ENCODE measurements around the gene MYRIP.

The MYRIP gene

DNA sequence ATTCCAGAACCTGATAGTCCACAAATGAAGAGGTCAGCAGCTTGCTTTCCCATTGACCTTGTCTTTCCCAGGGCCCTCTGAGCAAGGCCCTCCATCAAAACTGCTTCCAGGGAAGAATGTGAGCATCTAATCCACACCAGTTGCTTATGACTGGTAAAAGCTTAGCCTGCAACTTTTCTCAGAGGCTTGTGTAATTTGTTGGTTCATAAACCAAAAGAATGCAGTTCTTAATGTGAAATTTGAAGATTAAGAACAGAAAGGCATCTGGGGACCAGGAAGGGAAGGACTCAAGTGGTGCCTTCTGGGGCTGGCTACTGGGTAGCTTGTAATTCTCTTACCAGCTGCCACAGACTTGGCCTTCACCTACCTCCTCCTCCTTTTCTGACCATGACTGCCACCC is 439.2 kb downstream of the MYRIP start:
- no peak for TF ChIP-seq PAX5 (IDR thresholded peaks at IDR 0.05; ENCODE audit: insufficient read depth, low read length, severe bottlenecking)
- TF ChIP-seq TAF1 (IDR thresholded peaks at IDR 0.05; ENCODE audit: low read depth, low read length) = no peak
- TF ChIP-seq POLR2AphosphoS5 (IDR thresholded peaks at IDR 0.05; ENCODE audit: low read depth, low read length) = no peak
- no peak for TF ChIP-seq POLR2A (IDR thresholded peaks at IDR 0.05; ENCODE audit: low read depth, low read length)
- TF ChIP-seq POU2F2 (IDR thresholded peaks at IDR 0.05; ENCODE audit: low read depth, low read length) = no peak
- TF ChIP-seq SPI1 (IDR thresholded peaks at IDR 0.05; ENCODE audit: low read depth, low read length) = no peak
- FAIRE-seq (no peak), DNase-seq (ENCODE audit: insufficient read length, low spot score) (no peak)

DNA sequence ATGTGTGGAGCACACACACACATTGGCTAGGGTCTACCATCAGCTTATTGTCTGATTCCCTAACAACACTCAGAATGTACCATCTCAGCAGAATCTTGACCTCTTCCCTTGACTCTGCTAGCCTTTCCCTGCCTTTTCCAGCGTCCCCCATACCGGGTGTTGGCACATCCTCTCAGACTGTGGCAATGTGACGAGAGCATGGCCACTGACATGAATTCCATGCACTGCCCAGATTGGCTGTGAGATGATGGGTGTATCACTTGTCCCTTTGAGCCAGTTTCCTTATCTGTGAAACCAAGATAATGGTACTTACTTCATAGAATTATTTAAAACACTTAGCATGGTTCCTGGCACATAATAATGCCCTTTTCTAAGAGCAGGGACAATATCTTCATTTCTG is 439.8 kb downstream of the MYRIP start:
- FAIRE-seq (no peak), DNase-seq (ENCODE audit: insufficient read length, low spot score) (no peak)
- TF ChIP-seq POU2F2 (IDR thresholded peaks at IDR 0.05; ENCODE audit: low read depth, low read length) (no peak), POLR2AphosphoS5 (IDR thresholded peaks at IDR 0.05; ENCODE audit: low read depth, low read length) (no peak), POLR2A (IDR thresholded peaks at IDR 0.05; ENCODE audit: low read depth, low read length) (no peak)

DNA sequence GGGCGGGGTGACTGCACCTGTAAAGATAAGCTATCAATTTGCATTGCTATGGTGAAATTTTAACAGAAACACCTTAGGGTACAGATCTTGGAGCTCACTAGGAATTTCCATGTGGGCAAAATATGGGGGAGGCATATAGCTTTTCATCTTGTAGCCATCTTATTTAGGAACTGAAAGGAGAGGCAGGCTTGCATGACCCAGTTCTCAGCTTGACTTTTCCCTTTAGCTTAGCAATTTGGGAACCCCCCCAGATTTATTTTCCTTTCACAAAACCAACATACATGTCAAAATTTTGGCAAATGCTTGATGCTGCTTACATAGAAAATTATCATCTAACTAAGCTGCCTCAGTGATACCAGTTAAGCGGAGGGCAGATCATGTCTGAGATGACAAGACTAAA is 445.1 kb downstream of the MYRIP start:
- no peak for TF ChIP-seq PAX5 (IDR thresholded peaks at IDR 0.05; ENCODE audit: insufficient read depth, low read length, severe bottlenecking)
- no peak for DNase-seq (ENCODE audit: insufficient read length, low spot score)
- no peak for FAIRE-seq

- FAIRE-seq (no peak), DNase-seq (ENCODE audit: insufficient read length, low spot score) (no peak)
- TF ChIP-seq POLR2A (IDR thresholded peaks at IDR 0.05; ENCODE audit: low read depth, low read length) (no peak), SPI1 (IDR thresholded peaks at IDR 0.05; ENCODE audit: low read depth, low read length) (no peak), TAF1 (IDR thresholded peaks at IDR 0.05; ENCODE audit: low read depth, low read length) (no peak), POLR2AphosphoS5 (IDR thresholded peaks at IDR 0.05; ENCODE audit: low read depth, low read length) (no peak), PAX5 (IDR thresholded peaks at IDR 0.05; ENCODE audit: insufficient read depth, low read length, severe bottlenecking) (no peak), POU2F2 (IDR thresholded peaks at IDR 0.05; ENCODE audit: low read depth, low read length) (no peak)
Measured at GRCh38 chr3:40254891-40255290, 445.5 kb downstream of the MYRIP start.

DNA sequence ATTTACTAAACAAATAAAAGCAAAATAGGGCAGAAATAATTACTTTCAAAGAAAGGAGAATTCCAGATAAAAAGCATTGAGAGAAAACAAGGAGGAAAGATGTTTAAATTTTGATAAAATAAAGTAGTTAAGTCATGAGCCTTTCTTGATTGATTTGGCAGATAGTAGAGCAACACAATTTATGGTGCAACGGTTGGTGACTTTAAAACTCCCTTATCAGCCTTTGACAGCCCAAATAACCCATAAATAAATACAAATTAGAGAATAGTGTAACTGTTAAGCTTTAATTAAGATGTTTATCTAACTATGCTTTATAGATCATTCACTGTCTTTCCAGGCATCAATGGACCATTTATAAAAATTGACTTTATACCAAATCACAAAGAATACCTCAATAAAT is 446.1 kb downstream of the MYRIP start:
- no peak for FAIRE-seq
- DNase-seq (ENCODE audit: insufficient read length, low spot score) = no peak
- no peak for TF ChIP-seq POLR2A (IDR thresholded peaks at IDR 0.05; ENCODE audit: low read depth, low read length)
- no peak for TF ChIP-seq TAF1 (IDR thresholded peaks at IDR 0.05; ENCODE audit: low read depth, low read length)
- no peak for TF ChIP-seq POU2F2 (IDR thresholded peaks at IDR 0.05; ENCODE audit: low read depth, low read length)
- TF ChIP-seq PAX5 (IDR thresholded peaks at IDR 0.05; ENCODE audit: insufficient read depth, low read length, severe bottlenecking) = no peak
- no peak for TF ChIP-seq POLR2AphosphoS5 (IDR thresholded peaks at IDR 0.05; ENCODE audit: low read depth, low read length)
- no peak for TF ChIP-seq SPI1 (IDR thresholded peaks at IDR 0.05; ENCODE audit: low read depth, low read length)

DNA sequence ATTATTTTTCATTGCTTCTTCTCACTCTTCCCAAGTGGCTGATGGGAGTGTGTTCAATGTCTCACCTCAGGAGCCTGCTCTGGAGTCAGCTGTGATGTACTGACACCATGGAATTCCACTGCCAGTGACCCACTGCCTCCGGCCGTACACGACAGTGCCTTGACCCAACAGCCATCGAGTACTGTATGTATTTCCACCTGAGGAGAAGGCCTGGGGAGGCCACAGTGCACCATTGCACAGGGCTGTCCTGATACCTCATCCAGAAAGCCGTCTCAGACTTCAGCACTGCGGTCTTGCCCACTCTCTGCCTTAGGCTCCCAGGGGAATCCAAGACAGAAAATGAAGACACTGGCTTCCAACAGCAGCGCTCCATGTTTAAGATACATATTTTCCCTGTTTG is 448.7 kb downstream of the MYRIP start:
- no peak for TF ChIP-seq POLR2A (IDR thresholded peaks at IDR 0.05; ENCODE audit: low read depth, low read length)
- TF ChIP-seq POU2F2 (IDR thresholded peaks at IDR 0.05; ENCODE audit: low read depth, low read length) = no peak
- TF ChIP-seq POLR2AphosphoS5 (IDR thresholded peaks at IDR 0.05; ENCODE audit: low read depth, low read length) = no peak
- no peak for TF ChIP-seq TAF1 (IDR thresholded peaks at IDR 0.05; ENCODE audit: low read depth, low read length)
- no peak for TF ChIP-seq PAX5 (IDR thresholded peaks at IDR 0.05; ENCODE audit: insufficient read depth, low read length, severe bottlenecking)
- TF ChIP-seq SPI1 (IDR thresholded peaks at IDR 0.05; ENCODE audit: low read depth, low read length) = no peak
- DNase-seq (ENCODE audit: insufficient read length, low spot score) (no peak), FAIRE-seq (no peak)

DNA sequence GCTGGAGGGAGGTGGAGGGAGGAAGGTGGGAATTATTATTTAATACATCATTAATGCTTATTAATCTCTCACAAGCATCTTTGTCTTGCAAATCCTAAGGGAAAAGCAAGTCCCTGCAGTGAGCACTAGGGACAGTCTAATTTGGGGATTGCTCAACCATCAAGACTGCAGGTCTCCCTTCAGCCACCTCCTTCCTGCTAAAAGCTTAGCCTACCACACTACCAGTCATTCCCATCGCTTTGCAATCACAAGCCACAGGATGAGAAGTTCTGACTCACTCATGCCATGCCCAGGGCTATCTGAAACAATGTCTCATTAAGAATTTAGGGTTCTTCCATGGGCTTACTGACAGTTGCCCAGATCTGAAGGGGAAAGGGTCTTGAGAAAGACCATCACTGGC is 449.1 kb downstream of the MYRIP start:
- TF ChIP-seq SPI1 (IDR thresholded peaks at IDR 0.05; ENCODE audit: low read depth, low read length) = no peak
- TF ChIP-seq PAX5 (IDR thresholded peaks at IDR 0.05; ENCODE audit: insufficient read depth, low read length, severe bottlenecking) = no peak
- no peak for TF ChIP-seq TAF1 (IDR thresholded peaks at IDR 0.05; ENCODE audit: low read depth, low read length)
- TF ChIP-seq POLR2AphosphoS5 (IDR thresholded peaks at IDR 0.05; ENCODE audit: low read depth, low read length) = no peak
- TF ChIP-seq POU2F2 (IDR thresholded peaks at IDR 0.05; ENCODE audit: low read depth, low read length) = no peak
- no peak for TF ChIP-seq POLR2A (IDR thresholded peaks at IDR 0.05; ENCODE audit: low read depth, low read length)
- DNase-seq (ENCODE audit: insufficient read length, low spot score) = no peak
- FAIRE-seq = no peak

GRCh38 chr3:40262331-40262730 is 452.9 kb downstream of the MYRIP start:
- no peak for FAIRE-seq
- TF ChIP-seq POLR2A (IDR thresholded peaks at IDR 0.05; ENCODE audit: low read depth, low read length) (no peak), SPI1 (IDR thresholded peaks at IDR 0.05; ENCODE audit: low read depth, low read length) (no peak), PAX5 (IDR thresholded peaks at IDR 0.05; ENCODE audit: insufficient read depth, low read length, severe bottlenecking) (no peak), POLR2AphosphoS5 (IDR thresholded peaks at IDR 0.05; ENCODE audit: low read depth, low read length) (no peak), POU2F2 (IDR thresholded peaks at IDR 0.05; ENCODE audit: low read depth, low read length) (no peak), TAF1 (IDR thresholded peaks at IDR 0.05; ENCODE audit: low read depth, low read length) (no peak)
- no peak for DNase-seq (ENCODE audit: insufficient read length, low spot score)

DNA sequence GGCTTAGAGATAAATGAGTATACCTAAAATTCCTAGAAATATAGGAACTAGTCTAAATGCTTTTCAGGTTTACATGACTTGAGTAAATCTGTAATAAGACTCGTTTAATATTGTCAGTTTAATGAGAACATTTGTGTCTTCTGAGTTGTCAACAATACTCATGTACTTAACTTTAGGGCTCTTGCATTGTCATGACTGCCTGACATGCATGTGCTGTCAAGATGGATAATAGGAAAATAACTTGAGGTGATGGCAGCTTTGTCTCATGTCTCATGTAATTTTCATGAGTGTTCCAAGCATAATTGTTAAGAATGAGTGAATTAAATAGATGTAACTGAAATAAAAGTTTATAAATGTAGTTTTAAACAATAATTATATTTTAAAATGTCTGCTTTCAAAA is 455.0 kb downstream of the MYRIP start:
- no peak for FAIRE-seq
- no peak for TF ChIP-seq TAF1 (IDR thresholded peaks at IDR 0.05; ENCODE audit: low read depth, low read length)
- TF ChIP-seq POLR2A (IDR thresholded peaks at IDR 0.05; ENCODE audit: low read depth, low read length) = no peak
- no peak for TF ChIP-seq SPI1 (IDR thresholded peaks at IDR 0.05; ENCODE audit: low read depth, low read length)
- no peak for TF ChIP-seq POLR2AphosphoS5 (IDR thresholded peaks at IDR 0.05; ENCODE audit: low read depth, low read length)
- TF ChIP-seq PAX5 (IDR thresholded peaks at IDR 0.05; ENCODE audit: insufficient read depth, low read length, severe bottlenecking) = no peak
- TF ChIP-seq POU2F2 (IDR thresholded peaks at IDR 0.05; ENCODE audit: low read depth, low read length) = no peak
- DNase-seq (ENCODE audit: insufficient read length, low spot score) = no peak

- FAIRE-seq = no peak
- no peak for DNase-seq (ENCODE audit: insufficient read length, low spot score)
- TF ChIP-seq POLR2AphosphoS5 (IDR thresholded peaks at IDR 0.05; ENCODE audit: low read depth, low read length) = no peak
- no peak for TF ChIP-seq POLR2A (IDR thresholded peaks at IDR 0.05; ENCODE audit: low read depth, low read length)
- TF ChIP-seq TAF1 (IDR thresholded peaks at IDR 0.05; ENCODE audit: low read depth, low read length) = no peak
- no peak for TF ChIP-seq PAX5 (IDR thresholded peaks at IDR 0.05; ENCODE audit: insufficient read depth, low read length, severe bottlenecking)
- no peak for TF ChIP-seq SPI1 (IDR thresholded peaks at IDR 0.05; ENCODE audit: low read depth, low read length)
- no peak for TF ChIP-seq POU2F2 (IDR thresholded peaks at IDR 0.05; ENCODE audit: low read depth, low read length)
Measured at GRCh38 chr3:40265181-40265580, 455.8 kb downstream of the MYRIP start.

Measured in GM12891 (cell line).